CD4-positive, alpha-beta T cell treated with Interleukin-21 for 1 hour (primary cell): Measurements from ENCODE around the gene TAMALIN.

Source experiments
- DNase-seq: peaks from one replicate; pipeline ENCODE4 v3.0.0-alpha.2; 2020

Gene TAMALIN

GRCh38 chr12:52037248-52037861, 30.6 kb downstream of the TAMALIN start:
- DNase-seq: no peak

GRCh38 chr12:52038447-52038846, 31.7 kb downstream of the TAMALIN start:
- DNase-seq: no peak

GRCh38 chr12:52041035-52041434, 34.3 kb downstream of the TAMALIN start:
- DNase-seq: no peak

DNA sequence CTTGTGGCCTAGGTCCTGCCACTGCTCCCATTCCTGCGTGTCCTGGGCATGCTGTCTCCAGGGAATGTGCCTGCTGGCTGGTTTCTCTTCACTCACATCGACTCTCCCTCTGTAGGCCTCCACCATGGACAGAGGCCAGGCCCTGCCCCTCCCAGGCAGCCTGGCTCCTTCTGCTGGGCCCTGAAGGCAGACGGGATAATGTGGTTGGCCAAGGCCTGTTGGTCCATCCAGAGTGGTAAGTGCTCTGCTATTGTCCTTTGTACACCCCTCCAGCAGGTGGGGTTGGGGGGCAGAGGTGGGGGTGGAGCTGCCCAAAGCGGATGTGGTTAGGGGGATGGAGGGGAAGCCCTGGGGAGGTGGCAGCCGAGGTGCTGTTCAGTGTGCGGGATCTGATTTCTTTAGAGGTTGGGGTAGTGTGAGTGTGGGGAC, 35.0 kb downstream of the TAMALIN start:
- DNase-seq: peak; percentile 84

GRCh38 chr12:52042706-52043385, 36.1 kb downstream of the TAMALIN start:
- DNase-seq: no peak

GRCh38 chr12:52043386-52044212, 36.9 kb downstream of the TAMALIN start:
- DNase-seq: no peak

- no peak for DNase-seq
Measured at GRCh38 chr12:52044292-52044983, 37.7 kb downstream of the TAMALIN start.

GRCh38 chr12:52045794-52046199, 39.1 kb downstream of the TAMALIN start:
- peak; percentile 39 for DNase-seq

- DNase-seq: no peak
Measured at GRCh38 chr12:52046859-52047258, 40.1 kb downstream of the TAMALIN start.

GRCh38 chr12:52049286-52049685, 42.5 kb downstream of the TAMALIN start:
- DNase-seq: no peak

DNA sequence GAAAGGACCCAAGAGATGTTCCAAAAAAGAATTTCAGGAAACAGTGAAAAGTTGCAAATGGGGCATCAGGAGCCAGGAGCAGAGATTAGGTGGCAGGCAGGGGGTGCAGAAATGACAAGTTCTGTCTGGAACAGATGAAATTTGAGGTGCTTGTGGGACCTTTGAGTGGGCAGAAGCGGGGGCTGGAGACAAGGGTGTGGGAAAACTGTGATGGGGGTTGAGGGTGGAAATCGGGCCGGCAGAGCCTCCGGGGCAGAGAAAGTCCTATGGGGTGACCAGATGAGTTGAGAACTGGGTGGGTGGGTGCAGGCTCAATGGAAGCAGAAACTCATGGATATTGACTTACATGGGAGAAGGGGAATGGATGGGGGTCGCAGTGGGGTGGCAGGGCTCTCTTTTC, 42.9 kb downstream of the TAMALIN start:
- no peak for DNase-seq

DNA sequence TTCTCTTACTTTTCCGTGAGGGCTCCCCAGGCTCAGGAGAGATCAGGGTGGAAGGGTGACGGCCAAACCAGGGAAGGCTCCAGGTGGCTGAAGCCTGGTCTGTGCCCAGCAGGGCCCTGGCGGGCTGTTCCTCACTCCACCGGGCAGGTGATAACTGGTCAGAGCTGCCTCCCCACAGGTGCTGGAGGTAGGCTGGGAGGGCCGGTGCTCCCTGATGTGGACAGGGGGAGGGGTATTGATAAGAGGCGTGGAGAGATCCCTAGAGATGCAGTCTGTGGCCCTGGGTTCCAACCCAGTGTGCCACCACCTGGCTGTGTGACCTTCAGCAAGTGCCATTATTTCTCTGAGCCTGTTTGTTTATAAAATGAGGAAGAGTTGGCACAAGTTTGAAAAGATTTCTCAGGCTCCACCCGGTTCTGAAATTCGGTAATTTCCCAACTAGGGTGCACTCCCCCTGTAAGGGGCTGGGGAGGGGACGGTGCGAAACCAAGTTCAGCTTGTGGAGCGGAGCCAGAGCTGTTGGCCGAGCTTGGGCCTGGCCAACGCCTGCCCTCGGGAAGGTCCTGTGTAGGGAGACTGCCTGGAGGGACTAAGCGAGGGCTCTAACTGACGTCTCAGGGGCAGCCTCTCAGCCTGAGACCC, 43.5 kb downstream of the TAMALIN start:
- DNase-seq: peak; percentile 75

- DNase-seq: peak; percentile 99
Measured at GRCh38 chr12:52050758-52051541, 44.2 kb downstream of the TAMALIN start, which contains the start of gene NR4A1. TSS of gene NR4A1 (plus strand) at chr12:52051442. CDS start at chr12:52054329, 2,887 bp downstream.

DNA sequence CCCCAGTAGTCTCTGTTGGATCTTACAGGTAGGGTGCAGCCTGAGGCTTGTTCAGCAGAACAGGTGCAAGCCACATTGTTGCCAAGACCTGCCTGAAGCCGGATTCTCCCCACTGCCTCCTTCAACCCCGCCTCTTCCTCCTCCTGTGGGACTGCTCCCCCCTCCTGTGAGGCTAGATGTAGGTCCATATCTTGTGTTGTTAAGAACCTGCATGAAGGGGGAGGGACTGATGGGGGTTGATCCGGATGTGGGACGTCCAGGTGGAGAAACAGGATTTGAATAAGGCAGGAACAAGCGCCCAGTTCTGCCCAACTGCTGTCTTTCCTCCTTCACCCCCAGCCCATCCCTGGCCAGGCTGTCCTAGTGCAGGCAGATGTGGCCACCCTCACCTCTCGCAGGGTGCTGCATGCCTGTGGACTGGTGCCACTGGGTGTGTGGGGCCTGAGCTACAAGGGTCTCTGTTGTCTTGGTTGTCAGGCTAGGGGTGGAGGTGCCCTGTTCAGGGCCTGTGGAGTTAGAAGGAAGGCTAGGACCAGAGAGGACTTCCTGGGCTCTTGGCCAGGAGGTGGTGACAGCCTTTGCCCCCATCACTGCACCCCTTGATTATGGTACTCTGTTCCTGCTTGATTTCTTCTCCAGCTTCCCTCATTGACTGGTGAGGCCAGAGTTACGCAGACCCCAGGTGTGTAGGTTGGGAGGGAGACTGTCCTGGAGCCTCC, 45.9 kb downstream of the TAMALIN start:
- peak; percentile 68 for DNase-seq

DNA sequence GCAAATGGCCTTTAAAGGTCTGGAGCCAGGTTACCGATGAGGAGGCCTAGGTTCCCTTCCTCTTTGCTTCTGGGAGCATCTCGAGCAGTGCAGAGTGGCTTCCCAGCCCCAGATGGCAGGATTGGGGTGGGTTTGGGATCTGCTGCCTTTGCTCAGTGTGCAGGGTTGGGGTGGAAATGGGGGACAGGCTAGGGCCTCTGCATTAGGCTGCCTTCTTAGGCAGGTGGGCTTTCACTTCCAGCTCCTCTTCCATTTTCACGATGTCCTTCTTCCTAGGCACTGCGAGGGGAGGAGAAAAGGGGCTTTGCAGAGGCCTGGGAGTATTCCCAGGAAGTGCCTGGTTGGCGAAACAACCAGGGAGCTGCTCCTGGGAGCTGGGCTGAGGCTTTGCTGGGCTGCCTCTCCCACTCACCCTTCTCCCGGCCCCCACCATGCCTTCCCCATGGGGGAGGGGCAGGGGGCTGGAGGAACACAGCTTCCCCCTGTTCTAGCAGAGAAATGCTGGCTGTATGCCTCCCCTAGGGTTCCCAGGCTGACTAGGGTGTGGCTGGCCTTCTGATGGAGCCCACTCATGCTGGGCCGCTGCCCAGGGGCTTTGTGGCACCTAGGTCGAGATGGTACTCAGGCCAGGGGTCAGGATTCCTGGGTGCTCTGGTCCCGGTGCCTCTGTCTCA, 46.9 kb downstream of the TAMALIN start:
- peak; percentile 22 for DNase-seq

DNA sequence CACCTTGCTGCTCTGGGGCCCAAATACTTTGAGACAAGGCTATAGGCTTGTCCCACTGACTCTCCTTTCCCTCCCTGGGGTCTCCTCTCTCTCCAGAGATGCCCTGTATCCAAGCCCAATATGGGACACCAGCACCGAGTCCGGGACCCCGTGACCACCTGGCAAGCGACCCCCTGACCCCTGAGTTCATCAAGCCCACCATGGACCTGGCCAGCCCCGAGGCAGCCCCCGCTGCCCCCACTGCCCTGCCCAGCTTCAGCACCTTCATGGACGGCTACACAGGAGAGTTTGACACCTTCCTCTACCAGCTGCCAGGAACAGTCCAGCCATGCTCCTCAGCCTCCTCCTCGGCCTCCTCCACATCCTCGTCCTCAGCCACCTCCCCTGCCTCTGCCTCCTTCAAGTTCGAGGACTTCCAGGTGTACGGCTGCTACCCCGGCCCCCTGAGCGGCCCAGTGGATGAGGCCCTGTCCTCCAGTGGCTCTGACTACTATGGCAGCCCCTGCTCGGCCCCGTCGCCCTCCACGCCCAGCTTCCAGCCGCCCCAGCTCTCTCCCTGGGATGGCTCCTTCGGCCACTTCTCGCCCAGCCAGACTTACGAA, 47.6 kb downstream of the TAMALIN start:
- DNase-seq: peak; percentile 27

GRCh38 chr12:52054833-52055730, 48.3 kb downstream of the TAMALIN start:
- peak; percentile 26 for DNase-seq
